Skeletal muscle cell (primary cell): ENCODE data around the gene AHR.
"Not testable (repeated sequence)": the region's sequence is repeated elsewhere in the genome, so short reads cannot be mapped to it uniquely, and the experiment has no call there.

Source experiments
- DNase-seq: peaks from one replicate; pipeline ENCODE4 v3.0.0-alpha.2; 2010; ENCODE audit warnings: low read depth
- H3K4me3 ChIP-seq: 2 replicates; pipeline ENCODE4 v1.5.1; 2011; ENCODE audit warnings: low read depth, mild to moderate bottlenecking, control low read depth, low read length, moderate library complexity

The AHR gene

GRCh38 chr7:17329440-17329839 is 31.0 kb downstream of the AHR start:
- DNase-seq: no peak
- H3K4me3 ChIP-seq: no peak overlapping the region

DNA sequence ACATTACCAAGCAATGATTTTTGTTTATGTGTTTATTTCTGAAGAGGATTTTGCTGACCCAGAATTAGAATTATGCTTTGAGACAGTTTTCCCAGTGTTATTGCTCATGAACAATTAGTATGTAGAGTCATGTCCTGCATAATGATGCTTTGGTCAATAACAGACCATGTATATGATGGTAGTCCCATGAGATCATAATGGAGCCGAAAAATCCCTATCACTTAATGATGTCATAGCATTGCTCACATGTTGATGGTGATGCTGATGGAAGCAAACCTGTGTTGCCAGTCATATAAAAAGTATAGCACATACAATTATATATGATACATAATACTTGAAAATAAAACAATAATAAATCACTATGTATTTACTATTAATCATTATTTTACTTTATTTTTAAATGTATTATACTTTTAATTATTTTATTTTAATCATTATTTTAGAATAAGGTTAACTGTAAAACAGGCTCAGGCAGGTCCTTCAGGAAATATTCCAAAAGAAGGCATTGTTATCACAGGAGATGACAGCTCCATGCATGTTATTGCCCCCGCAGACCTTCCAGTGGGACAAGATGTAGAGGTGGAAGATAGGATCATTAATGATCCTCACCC is 33.5 kb downstream of the AHR start:
- DNase-seq: no peak
- no peak overlapping the region for H3K4me3 ChIP-seq

GRCh38 chr7:17333221-17333620 is 34.8 kb downstream of the AHR start:
- no peak overlapping the region for H3K4me3 ChIP-seq
- no peak for DNase-seq

GRCh38 chr7:17336168-17336567 is 37.7 kb downstream of the AHR start:
- H3K4me3 ChIP-seq: no peak overlapping the region
- DNase-seq: no peak

DNA sequence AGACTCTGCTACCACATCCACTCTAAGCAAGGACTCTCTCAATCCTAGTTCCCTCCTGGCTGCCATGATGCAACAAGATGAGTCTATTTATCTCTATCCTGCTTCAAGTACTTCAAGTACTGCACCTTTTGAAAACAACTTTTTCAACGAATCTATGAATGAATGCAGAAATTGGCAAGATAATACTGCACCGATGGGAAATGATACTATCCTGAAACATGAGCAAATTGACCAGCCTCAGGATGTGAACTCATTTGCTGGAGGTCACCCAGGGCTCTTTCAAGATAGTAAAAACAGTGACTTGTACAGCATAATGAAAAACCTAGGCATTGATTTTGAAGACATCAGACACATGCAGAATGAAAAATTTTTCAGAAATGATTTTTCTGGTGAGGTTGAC is 40.7 kb downstream of the AHR start:
- no peak for DNase-seq
- H3K4me3 ChIP-seq: no peak overlapping the region

DNA sequence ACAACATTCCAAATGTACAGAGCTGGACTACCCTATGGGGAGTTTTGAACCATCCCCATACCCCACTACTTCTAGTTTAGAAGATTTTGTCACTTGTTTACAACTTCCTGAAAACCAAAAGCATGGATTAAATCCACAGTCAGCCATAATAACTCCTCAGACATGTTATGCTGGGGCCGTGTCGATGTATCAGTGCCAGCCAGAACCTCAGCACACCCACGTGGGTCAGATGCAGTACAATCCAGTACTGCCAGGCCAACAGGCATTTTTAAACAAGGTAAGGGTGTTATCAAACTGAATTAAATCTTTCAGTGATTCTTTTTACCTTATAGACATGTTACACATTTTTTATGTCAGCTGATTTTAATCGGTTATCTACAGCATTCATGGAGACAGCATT is 41.5 kb downstream of the AHR start:
- no peak overlapping the region for H3K4me3 ChIP-seq
- DNase-seq: no peak

GRCh38 chr7:17340655-17341054 is 42.2 kb downstream of the AHR start:
- no peak for DNase-seq
- no peak overlapping the region for H3K4me3 ChIP-seq

DNA sequence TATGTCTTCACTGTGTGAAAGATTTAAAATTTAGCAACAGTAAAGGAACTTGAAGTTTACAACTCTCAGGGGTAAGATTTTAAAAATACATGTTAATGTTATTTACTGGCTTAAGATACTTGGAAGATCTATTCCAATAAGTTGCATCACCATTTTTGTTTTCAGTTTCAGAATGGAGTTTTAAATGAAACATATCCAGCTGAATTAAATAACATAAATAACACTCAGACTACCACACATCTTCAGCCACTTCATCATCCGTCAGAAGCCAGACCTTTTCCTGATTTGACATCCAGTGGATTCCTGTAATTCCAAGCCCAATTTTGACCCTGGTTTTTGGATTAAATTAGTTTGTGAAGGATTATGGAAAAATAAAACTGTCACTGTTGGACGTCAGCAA is 44.3 kb downstream of the AHR start:
- DNase-seq: no peak

DNA sequence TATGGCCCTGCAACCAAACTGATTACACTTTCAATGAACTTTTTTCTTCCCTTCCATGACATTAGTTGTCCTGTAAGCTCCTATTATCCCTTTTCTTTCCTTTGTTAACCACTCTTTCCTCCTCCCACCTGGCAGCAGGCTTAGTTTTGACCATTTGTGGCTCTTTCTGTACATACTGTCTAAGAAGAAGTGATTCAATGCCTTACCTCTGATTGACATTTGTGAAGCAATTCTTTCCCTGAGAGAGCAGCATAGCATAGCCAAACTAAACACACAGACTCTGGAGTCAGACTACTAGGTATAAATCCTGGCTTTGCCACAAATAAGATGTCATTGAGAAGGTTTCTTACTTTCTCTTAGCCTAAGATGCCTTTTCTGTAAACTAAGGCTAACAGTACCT is 48.9 kb downstream of the AHR start:
- peak; percentile 64 for DNase-seq
- no peak overlapping the region for H3K4me3 ChIP-seq

More for the DNA sequence above, 44.3 kb downstream of the AHR start:
- H3K4me3 ChIP-seq: no peak overlapping the region

DNA sequence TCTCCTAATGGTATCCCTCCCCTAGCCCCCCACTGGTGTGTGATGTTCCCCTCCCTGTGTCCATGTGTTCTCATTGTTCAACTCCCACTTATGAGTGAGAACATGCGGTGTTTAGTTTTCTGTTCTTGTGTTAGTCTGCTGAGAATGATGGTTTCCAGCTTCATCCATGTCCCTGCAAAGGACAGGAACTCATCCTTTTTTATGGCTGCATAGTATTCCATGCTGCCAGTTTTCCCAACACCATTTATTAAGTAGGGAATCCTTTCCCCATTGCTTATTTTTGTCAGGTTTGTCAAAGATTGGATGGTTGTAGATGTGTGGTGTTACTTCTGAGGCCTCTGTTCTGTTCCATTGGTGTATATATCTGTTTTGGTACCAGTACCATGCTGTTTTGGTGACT is 50.5 kb downstream of the AHR start:
- H3K4me3 ChIP-seq, DNase-seq: not testable (repeated sequence)

- not testable (repeated sequence) for H3K4me3 ChIP-seq, DNase-seq
Measured at GRCh38 chr7:17350321-17350720, 51.9 kb downstream of the AHR start.

GRCh38 chr7:17353650-17354419 is 55.4 kb downstream of the AHR start:
- H3K4me3 ChIP-seq, DNase-seq: not testable (repeated sequence)

DNA sequence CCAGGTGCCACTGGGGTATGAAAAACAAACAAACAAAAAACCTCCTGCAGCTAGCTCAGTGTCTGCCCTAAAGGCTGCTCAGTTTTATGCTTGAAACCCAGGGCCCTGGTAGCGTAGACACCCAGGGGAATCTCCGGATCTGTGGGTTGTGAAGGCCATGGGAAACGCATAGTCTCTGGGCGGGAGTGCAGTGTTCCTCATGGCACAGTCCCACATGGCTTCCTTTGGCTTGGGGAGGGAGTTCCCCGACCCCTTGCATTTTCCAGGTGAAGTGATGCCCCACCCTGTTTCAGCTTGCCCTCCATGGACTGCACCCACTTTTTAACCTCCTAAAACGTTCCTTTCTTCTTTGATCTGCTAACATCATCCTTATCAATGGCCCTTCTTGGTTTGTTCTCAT is 56.0 kb downstream of the AHR start:
- no peak for DNase-seq
- no peak overlapping the region for H3K4me3 ChIP-seq

GRCh38 chr7:17355050-17355449 is 56.6 kb downstream of the AHR start:
- H3K4me3 ChIP-seq: no peak overlapping the region
- DNase-seq: no peak

GRCh38 chr7:17357952-17358351 is 59.5 kb downstream of the AHR start:
- H3K4me3 ChIP-seq: no peak overlapping the region
- no peak for DNase-seq

GRCh38 chr7:17359610-17360009 is 61.2 kb downstream of the AHR start:
- no peak for DNase-seq
- no peak overlapping the region for H3K4me3 ChIP-seq

GRCh38 chr7:17362439-17363105 is 64.1 kb downstream of the AHR start:
- no peak overlapping the region for H3K4me3 ChIP-seq
- DNase-seq: no peak

DNA sequence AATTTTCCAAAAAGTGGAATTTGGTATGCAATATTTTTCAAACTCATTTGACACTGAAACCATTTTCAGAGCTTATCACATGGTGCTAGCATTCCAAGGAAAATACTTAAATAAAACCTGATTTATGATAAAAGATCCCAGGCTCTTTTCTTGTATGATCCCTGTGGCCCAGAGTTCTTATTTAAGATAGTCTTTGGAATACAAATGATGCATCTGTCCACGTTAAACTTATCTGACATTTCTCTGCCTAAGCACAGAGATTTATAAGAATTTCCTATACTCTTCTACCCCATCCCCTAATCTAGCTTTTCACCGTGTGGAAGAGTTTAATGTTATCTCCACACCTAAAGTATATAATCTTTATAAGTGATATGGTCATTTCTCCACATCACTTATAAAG is 66.2 kb downstream of the AHR start:
- DNase-seq: no peak
- H3K4me3 ChIP-seq: no peak overlapping the region

DNA sequence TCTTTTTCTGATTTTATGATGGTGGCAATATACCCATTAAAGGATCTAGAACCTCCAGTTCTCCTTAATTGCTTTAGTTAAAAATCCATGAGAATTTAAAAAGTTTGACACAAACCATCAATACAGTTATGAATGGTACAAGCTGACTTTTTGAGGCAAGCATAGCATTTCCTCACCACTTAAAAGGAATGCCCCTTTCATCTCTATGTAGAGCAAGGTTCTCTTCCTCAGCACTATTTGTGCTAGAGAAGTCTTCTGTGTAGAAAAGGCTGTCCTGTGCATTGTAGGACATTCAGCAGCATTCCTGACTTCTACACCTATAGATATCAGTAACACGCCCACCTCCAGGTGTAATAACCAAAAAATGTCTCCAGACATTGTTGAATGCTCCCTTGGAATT is 67.3 kb downstream of the AHR start:
- no peak for DNase-seq
- H3K4me3 ChIP-seq: no peak overlapping the region

GRCh38 chr7:17367502-17367901 is 69.0 kb downstream of the AHR start:
- H3K4me3 ChIP-seq: no peak overlapping the region
- no peak for DNase-seq
